ENCODE data around the gene RIPK3.

DNA sequence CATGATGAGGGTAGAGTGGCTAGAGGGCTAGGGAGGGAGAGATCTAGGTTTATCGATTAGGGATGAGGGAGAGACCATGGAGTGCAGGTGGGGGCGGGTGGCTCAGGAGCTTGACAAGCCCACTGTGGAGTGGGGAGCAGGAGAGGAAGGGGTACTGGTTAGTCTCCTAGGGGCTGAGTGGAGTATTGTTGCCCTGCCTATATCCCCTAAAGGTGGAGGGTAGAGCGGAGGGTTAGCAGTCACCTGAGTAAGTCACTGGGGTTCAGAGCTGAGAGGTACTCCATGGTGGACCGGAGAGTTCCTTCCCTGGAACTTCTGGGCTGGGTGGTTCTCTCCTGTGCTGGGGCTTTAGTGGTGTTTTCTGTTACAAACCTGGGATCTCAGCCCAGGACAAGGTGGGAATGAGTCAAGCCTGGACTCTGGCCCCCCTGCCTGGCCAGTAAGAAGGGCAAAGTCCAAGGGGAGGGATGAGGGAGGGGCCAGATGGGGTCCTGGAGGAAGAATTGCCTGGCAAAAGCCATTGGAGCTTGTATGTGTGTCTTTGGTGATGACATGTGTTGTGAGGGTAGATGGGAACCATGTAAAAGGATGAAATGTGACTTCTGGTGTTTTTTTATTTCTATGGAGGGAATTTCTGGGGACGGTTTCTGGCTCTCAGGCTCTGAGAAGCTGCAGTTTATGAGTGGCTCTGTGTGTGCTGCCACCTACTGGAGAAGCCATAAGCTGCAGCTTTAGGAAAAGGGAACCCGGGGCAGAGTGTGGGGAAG, 32.0 kb downstream of the RIPK3 start, which contains the start of gene CIDEB:
- TF ChIP-seq, protein P1, sequence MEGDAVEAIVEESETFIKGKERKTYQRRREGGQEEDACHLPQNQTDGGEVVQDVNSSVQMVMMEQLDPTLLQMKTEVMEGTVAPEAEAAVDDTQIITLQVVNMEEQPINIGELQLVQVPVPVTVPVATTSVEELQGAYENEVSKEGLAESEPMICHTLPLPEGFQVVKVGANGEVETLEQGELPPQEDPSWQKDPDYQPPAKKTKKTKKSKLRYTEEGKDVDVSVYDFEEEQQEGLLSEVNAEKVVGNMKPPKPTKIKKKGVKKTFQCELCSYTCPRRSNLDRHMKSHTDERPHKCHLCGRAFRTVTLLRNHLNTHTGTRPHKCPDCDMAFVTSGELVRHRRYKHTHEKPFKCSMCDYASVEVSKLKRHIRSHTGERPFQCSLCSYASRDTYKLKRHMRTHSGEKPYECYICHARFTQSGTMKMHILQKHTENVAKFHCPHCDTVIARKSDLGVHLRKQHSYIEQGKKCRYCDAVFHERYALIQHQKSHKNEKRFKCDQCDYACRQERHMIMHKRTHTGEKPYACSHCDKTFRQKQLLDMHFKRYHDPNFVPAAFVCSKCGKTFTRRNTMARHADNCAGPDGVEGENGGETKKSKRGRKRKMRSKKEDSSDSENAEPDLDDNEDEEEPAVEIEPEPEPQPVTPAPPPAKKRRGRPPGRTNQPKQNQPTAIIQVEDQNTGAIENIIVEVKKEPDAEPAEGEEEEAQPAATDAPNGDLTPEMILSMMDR (IDR thresholded peaks at IDR 0.05; ENCODE audit: insufficient read depth, low read depth, low read length) = peak; percentile 97
- TF ChIP-seq EZH2 (IDR thresholded peaks at IDR 0.05; ENCODE audit: insufficient read depth, low read length) = no peak

Data from astrocyte (in vitro differentiated cells and primary cell).